ENCODE measurements around the gene PARD3B.

DNA sequence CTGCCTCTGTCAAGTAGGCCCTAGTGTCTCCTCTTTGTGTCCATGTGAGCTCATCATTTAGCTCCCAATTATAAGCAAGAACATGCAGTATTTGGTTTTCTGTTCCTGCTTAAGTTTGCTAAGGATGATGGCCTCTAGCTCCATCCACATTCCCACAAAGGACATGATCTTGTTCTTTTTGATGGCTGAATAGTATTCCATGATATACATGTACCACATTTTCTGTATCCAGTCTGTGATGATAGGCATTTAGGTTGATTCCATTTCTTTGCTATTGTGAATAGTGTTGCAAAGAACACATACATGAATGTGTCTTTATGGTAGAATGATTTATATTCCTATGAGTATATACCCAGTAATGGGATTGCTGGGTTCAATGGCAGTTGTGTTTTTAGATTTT, 263.2 kb downstream of the PARD3B start:
- TF ChIP-seq, protein P1, sequence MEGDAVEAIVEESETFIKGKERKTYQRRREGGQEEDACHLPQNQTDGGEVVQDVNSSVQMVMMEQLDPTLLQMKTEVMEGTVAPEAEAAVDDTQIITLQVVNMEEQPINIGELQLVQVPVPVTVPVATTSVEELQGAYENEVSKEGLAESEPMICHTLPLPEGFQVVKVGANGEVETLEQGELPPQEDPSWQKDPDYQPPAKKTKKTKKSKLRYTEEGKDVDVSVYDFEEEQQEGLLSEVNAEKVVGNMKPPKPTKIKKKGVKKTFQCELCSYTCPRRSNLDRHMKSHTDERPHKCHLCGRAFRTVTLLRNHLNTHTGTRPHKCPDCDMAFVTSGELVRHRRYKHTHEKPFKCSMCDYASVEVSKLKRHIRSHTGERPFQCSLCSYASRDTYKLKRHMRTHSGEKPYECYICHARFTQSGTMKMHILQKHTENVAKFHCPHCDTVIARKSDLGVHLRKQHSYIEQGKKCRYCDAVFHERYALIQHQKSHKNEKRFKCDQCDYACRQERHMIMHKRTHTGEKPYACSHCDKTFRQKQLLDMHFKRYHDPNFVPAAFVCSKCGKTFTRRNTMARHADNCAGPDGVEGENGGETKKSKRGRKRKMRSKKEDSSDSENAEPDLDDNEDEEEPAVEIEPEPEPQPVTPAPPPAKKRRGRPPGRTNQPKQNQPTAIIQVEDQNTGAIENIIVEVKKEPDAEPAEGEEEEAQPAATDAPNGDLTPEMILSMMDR (IDR thresholded peaks at IDR 0.05) = no peak
- TF ChIP-seq POLR2A (IDR thresholded peaks at IDR 0.05) = no peak
